HG03342 (cell line): ENCODE data around the gene CCDC92.

ENCODE experiments used
- ATAC-seq: cut with Tn5 transposase; IDR thresholded peaks from one replicate; pipeline ENCODE4 v1.9.1; 2021; ENCODE audit warnings: mild to moderate bottlenecking, moderate library complexity; ENCODE audit not compliant: unreplicated experiment

Gene CCDC92

DNA sequence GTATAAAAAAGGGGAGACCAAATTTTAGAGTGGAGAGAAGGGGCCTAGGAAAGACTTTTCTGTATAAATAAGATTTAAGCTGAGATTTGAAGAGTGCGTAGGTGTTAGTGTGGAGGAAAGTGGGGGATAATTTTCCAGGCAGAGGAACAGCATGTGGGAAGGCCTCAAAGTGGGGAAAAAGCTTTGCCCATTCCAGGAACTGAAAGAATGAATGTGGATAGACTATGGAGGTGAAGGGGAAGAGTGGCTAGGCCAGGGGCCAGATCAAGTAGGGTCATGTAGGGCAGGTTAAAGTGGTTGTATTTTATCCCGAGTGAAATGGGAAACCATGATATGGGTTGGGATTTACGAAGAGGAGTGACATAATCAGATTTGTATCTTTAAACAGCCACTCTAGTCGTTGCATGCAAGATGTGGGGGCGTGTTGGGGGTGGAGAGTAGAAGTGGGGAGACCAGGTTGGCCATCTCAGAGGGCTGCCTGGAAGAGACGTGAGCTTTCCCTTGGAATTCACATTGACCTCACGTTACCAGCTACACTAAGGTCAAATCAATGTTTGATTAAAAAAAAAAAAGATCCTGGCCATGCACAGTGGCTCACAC, 3.7 kb upstream of the CCDC92 start:
- no peak for ATAC-seq

DNA sequence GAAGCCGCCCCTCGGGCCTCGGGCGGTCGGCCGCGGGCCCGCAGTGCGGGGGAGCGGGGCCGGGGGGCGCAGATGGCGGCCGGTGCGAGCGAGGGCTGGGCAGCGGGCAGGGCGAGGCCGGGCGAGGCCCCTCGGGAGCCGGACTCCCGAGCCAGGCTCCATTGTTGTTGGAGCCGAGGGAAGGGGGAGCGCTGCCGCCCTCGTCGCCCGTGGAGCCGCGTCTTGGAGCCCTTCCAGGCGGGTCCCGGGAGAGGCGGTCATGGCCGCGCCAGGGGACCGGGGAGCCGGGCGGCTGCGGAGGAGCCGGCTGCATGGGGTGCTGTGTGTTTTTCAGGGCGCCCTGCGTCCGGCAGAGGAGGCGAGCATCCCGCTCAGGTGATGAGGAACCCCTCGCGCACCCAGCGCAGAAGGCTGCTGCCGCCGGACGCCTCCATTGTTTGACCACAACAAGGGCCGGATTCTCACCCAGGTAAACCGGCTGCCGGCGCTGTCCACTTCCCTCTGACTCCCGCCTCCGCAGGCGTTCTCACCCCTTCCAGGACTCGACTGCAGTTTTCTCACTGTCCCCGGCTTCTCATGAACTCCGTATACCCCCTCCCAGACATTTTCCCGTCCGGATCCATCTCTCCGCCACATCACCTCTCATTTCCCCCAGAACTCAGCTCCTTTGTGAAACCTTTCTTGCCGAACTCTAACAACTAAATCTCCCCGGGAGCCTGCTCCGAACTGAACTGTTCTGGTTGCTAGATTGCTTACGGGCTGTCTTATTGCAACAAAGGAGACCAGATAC, 1.1 kb upstream of the CCDC92 start:
- no peak for ATAC-seq

DNA sequence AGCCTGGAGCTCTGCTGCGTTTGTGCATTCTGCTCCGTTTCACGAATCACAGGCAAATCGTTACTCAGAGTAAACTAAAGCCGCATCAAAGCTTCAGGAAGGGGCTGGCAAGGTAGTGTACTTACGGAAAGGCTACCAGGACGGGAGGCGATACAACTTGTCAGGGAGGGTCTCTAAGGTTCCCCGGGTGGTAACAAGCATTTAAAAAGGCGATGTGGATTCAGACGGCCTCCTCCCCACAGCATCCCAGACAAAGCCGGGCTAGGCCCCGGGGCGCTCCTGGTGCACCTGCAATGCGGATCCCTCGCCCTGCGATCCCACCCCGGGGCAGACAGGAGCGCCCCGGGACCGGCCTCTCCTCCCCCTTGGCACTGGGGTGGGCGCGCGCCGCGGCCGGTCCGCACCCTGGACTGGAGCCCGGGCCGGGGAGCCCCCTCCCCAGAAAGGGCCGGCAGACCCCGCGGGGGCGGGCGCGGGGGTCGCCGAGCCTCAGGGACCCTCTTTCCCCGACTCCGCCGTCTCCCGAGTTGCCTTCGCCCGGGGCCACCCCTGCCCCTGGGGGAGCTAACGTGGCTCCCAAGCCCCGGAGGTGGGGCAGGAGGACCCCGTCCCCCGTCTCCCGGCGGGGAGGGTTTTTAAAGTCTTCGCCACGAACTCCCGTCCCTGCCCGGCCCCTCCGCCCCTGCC, 718 bp downstream of the CCDC92 start:
- no peak for ATAC-seq

DNA sequence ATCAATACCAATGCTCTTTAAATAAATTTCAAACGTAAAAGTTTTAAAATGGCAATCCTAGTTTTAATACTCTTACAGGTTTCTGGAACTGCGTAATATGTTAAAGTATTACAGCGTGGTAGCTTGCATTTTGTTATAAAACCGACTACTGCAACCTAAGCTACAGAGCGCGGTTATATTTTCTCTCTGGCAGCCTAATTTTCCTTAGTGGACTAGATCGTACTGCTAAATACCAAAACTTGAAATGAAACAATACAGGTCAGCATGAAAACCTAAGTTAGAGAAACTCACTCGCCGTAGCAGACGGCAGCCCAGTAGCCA, 1.2 kb downstream of the CCDC92 start:
- no peak for ATAC-seq

DNA sequence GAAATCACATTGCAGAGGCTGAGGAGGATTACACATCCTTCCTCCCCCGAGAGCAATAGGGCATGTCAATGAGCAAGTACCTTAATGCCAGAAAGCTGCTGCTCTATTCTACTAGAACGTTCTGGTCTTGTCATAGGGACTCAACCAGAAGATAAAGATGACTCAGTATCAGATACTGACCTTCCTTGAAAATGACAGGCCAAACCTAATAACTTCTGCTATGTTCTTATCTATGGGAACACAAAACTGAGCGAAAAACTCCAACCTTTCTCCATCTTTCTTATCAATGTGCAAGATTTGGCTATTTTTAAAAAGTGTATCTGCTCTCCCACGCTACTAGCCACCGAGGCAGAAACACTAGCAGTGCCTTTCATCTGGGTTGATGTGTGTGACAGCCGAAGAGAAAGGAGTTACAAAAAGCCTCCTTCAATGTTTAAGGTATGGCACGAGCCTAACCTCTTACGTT, 5.5 kb downstream of the CCDC92 start:
- no peak for ATAC-seq

DNA sequence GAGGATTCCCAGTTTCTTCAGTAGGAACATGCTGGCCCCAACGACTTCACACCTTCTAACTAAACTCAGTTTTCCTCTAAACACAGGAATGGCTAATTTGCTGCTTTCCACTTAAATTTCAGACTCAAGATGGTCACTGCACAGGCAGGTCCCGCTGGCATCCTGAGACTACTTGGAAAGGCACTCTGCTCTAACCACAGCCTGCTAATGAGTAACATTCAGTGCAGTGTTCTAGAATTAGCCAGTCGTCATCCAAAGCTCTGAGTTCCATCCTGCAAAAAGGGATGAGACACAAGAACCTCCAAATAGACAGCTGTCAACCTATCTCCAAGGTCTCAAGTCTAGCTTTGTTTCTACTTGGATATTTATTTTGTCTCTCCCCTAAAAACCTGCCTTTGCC, 6.0 kb downstream of the CCDC92 start:
- no peak for ATAC-seq

DNA sequence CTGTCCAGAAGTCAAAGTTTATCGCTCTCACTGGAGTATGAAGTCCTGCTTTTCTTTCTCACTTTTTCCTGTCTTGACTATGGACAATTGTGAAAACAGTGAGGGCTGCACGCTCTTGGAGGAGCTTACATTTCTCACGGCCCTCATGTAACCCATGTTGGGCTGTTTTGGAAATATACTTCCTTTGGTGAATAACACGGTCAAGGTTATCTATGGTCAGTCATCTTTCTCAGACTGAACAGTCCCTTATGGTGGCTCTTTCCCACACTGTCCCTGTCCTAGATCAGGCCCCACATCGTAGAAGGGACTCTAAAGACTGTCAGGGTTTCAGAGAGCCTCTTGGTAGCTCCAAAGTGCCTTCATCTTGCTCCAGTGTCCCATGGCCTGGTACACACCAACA, 7.2 kb downstream of the CCDC92 start:
- no peak for ATAC-seq

DNA sequence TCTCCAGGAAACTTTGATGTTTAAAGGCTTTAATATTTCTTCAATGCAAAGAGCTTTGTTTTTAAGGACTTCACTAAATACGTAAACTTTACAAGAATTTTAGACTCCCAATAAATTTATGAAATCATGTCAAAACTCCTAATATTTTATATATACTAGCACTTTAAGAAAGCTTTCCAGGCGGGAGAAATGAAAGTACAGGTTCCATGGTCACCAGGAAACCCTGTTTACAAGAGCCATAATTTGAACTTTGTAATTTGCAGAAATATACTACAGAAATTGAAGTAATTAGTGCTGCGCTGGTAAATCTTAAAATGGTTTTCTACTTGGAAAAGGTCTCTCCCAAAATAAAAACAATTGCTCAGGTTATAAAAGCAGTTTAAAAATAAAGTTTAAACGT, 8.8 kb downstream of the CCDC92 start:
- no peak for ATAC-seq

DNA sequence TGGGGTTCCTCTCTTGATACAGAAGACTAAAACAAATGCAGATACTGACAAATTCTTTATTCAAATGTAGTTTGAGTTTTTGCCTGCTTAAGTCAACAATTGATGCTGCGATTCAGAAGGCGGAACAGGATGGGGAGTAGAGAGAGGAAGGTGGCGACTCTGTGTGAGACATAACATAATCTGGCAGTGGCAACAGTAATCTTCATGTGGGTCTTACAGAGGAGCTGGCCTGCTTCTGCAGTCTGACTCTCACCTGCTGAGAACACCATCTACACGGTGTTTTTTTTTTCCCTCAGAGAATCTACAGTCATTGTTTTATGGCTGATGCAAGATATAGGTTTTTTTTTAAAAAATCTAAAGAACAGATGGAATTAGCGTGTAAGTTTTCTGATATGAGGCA, 10.1 kb downstream of the CCDC92 start:
- no peak for ATAC-seq

DNA sequence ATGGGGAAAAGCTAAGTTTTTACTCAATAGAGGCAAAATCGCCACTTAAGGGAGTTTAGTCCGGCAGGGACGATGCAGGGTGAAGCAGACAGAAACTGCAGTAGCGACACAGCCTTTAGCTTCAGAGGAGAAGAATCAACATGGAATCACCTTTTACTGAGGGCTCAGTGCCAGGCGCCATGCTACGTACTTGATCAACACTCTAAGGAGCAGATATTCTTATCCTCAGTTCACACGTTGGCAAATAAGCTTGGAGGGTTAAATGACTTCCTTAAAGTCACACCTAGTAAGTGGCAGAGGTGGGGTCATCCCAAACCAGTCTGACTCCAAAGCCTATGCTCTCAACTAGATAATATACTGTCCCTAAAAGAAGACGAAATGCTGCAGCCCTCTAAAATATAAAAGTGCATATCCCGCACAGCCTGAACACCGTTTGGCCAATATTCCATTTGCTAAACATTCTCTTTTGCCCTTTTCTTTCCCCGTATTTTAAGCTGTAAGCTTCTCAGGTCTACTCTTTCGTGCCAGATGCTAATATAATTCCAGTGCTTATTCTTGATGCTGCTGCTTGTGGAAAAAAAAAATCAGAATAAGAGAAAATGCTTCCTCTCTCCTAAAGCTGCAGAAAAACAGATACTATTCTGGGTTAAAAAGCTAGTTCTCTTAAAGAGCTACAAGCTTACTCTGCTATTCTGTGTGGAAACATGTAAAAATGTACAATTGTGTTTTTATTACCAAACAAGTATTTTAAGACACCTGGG, 10.9 kb downstream of the CCDC92 start:
- no peak for ATAC-seq

DNA sequence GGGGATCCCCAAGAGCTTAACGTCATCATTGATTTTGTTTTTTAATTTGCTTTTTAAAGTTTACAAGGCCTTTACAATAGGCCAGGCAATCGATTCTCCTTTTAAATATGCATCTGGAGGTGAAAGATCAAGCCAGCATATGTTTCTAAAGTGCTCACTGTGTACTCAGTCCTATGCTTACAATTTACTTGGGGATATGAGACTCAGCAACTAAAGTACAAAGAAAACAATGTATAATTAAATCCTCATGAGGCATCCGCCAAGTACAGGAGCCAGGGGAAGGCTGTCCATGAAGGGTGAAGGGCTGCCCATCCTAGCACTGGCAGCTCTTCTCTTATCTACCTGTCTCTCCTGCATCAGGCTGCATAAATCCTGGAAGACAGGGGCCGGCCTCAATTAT, 11.8 kb downstream of the CCDC92 start:
- no peak for ATAC-seq

DNA sequence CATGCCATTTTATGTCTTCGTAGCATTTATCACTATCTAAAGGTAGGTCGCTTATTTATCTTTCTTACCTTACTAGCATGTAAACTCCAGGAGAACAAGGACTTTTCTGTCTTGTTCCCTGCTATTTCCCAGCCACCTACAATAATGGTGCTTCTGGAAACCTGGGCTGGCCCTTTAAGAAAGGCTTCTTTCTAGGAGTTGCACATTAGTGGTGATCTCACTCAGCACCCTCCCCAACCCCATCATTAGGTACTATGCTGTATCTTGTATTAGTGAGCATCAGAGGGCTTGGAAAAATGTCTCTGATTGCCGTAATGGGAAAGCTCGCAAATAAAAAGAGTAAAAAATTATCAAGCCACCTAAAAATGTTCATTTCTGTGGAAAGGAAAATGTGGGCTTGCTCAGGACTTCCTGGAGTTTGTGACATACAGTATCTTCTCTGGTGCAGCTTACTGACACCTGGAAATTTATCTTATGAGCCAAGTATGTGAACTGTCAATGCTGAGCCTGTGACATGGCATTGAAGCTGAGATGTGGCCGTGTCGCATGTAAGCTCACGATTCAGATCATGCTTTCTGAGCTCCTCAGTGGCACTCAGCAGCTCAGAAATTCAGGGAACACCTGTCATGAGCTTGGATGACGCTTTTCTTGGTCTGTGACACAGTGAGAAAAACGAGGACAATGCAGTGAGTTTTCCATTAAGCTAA, 12.4 kb downstream of the CCDC92 start:
- no peak for ATAC-seq

DNA sequence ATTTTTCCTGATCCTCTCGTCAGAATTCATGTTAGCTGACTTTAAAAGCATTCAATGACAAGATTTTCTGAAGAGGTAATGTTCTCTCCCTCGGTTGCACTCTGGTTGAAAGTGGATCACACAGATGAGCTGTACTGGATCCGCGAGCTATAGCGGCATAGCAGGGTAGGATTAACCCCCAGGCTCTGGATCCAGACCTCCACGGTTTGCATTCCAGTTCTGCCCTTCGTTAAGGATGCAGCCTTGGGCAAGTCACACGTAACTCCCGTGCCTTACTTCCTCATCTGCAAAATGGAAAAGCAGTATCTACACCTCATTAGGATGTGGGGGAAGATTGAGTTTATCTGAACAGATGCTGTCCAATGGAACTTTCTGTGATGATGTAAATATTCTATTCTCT, 13.8 kb downstream of the CCDC92 start:
- ATAC-seq = no peak

DNA sequence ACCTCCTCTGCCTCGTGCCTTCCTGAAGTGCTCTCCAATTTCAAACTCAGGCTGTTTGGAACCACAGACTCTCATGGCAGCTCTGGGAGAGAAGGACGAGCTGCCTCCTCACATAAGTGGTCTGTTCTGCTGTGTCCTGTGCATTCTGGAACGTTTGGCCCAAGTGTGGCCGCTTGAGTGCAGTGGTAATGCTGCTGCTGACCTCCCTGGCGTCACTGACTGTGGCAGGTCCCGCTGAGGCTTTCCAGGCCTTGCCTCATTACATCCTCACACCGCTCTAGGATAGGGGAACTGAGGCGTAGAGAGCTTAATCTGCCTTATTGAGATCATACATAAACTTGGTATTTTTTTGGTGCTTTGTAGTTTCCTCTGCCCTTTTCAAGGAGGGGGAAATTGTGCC, 14.2 kb downstream of the CCDC92 start:
- no peak for ATAC-seq

DNA sequence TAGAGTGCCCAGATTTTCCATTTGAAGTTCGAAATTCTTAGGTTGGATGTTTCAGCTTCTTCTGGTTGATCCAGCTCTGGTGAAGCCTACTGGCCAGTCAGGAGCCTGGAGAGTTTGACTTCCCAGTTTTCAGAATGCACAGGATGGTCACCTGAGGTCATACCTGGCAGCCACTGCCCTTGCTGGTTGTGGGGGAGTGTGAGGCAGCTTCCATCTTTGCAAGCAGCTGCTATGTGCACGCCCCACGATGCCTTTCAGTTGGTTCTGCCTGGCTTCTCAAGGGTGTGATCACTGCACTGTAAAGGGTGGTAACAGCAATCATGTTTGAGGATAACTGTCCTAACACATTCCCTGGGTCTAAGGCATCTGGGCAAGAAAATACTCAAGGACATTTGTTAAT, 15.4 kb downstream of the CCDC92 start:
- no peak for ATAC-seq

DNA sequence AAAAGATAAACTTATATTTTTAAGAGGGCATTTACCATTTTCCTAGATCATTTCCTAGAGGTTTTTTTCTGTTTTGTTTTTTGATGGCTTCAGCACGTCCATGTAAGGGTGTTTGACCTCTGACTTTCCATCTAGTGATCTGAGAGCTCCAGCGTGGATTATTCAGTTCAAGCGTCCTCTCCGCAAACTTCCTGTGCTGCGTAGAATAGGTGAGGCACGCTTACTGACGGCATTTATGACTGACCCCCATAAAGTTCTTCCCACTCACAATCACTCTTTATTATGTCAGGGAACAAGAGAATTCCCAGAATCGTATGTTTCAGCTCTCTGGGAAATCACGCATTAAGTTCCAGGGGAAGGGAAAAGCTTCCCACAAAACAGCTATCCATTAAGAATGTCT, 16.4 kb downstream of the CCDC92 start:
- no peak for ATAC-seq

DNA sequence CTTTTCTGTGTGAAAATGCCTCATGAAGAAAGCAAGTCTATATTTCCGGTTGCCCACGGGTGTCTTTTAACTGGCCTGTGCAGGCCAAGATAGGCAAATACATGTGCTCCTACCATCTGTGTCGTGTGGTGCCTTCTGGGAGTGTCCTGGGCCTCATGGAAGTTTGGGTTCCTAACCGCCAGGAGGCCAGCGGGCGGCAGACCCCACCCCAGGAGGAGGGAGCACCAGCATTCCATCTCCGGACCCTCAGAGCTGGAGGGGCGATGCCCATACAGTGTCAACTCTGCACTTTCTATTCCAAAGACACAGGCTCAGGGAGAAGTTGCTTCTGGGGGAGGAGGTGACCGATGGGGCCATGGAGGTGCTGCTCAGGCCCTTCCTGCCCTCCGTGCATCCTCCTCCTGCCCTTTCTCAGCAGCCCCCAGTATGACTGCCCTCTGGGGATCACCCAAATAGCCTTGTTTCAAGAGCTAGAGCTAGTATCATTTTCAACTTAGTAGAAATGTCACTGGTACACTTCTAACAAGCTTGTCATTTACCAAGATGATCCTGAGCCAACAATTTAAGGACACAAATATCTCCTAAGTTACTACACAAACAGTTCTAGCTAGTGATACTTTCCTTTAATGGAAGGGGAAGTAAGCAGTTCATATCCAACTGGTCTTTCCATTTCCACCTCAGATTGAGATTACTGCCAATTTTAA, 17.8 kb downstream of the CCDC92 start:
- ATAC-seq = no peak

DNA sequence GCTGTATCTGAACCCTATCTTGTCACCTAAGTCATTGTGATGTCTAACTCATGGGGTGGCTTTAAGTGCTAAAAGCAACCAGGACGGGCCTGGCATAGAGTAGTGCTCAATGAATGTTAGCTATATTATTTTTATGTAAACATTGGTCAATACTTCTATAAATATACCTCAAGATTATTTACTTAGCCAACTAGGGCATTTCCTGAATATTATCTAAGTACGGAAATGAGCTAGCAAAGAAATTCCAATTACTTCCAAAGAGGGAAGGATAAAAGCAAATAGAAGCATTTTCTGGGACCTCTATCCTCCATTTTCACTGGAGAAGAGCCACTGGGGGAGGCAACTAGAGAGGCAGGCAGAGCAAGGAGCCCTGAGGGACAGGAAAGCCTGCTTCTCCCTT, 20.6 kb downstream of the CCDC92 start:
- no peak for ATAC-seq

DNA sequence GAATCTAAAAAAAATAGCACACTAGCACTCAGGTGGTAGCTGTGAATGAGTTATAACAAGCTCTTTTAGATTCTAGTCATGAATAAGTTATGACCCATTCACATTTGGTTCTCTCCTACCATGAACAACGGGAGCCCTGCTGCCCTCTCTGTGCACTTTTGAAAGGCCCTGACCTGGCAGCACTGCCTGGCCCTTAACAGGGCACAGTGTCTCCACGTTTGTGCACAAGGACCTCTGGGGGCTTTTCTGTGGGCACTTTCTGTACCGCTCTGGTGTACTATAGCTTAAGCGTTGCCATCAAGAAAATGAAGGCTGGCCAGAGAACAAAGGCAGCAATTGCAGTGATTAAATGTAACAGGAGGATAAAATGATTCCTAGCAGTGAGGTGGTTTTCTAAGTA, 21.2 kb downstream of the CCDC92 start:
- ATAC-seq = no peak
